GM18951 (cell line): ENCODE measurements around the gene SH3GL3.

ENCODE experiments used
- POLR2A ChIP-seq: IDR thresholded peaks from 4 replicates; pipeline ENCODE4 v1.6.1; 2011; ENCODE audit warnings: mild to moderate bottlenecking; ENCODE audit not compliant: insufficient read length, insufficient read depth; ENCODE audit errors: extremely low read depth
- in situ Hi-C: fragments of 300-500 bp; cut with MboI; formaldehyde crosslinking; loops from one replicate; pipeline ENCODE4 v1.12.0; 2022; ENCODE audit warnings: low sequenced_read_pairs, mixed read lengths, inconsistent platforms; ENCODE audit not compliant: unreplicated experiment

Gene SH3GL3

GRCh38 chr15:83592370-83593040, 145.4 kb downstream of the SH3GL3 start:
- no peak for TF ChIP-seq POLR2A
- in situ Hi-C loops = no loop called here

DNA sequence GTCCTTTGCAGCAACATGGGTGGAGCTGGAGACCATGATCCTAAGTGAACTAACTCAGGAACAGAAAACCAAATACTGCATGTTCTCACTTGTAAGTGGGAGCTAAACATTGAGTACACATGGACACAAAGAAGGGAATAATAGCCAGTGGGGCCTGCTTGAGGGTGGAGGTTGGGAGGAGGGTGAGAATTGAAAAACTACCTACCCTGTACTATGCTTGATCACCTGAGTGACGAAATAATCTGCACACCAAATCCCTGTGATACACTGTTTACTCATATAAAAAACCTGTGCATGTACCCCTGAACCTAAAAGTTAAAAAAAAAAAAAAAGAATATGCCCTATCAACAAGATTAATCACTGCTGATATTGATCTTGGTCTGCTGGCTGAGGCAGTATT, 148.1 kb downstream of the SH3GL3 start:
- in situ Hi-C loops = no loop called here
- TF ChIP-seq POLR2A = no peak

DNA sequence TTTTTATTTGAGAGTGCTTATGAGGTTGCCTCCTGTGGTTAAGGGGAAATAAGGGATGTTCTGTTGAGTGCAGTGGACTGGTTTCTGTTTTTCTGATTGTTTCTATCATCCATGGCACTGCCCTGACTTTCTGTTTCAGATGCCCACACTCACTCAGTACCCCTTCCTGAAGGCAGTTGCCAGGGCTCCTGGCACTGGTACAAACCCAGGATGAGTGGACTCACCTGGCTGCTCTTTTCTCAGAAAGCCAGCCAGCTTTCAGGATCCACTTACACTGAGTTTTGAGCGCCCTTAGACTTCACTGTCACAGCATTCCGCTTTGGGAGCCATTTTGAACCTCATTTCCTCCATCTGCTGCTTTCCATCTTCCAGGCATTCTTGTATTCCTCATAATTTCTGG, 150.9 kb downstream of the SH3GL3 start:
- in situ Hi-C loops = no loop called here
- TF ChIP-seq POLR2A = no peak

- in situ Hi-C loops = no loop called here
- TF ChIP-seq POLR2A = no peak
Measured at GRCh38 chr15:83602021-83602420, 154.9 kb downstream of the SH3GL3 start.

- no peak for TF ChIP-seq POLR2A
- in situ Hi-C loops = no loop called here
Measured at GRCh38 chr15:83604549-83604948, 157.4 kb downstream of the SH3GL3 start.

GRCh38 chr15:83605111-83605945, 158.2 kb downstream of the SH3GL3 start:
- TF ChIP-seq POLR2A = no peak
- in situ Hi-C loops = no loop called here

- in situ Hi-C loops = no loop called here
- TF ChIP-seq POLR2A = no peak
Measured at GRCh38 chr15:83610132-83610531, 163.0 kb downstream of the SH3GL3 start.

- in situ Hi-C loops = no loop called here
- TF ChIP-seq POLR2A = no peak
Measured at GRCh38 chr15:83610901-83611685, 164.0 kb downstream of the SH3GL3 start.

GRCh38 chr15:83612226-83612625, 165.1 kb downstream of the SH3GL3 start:
- no peak for TF ChIP-seq POLR2A
- in situ Hi-C loops = no loop called here

- in situ Hi-C loops = no loop called here
- TF ChIP-seq POLR2A = no peak
Measured at GRCh38 chr15:83612898-83613635, 165.9 kb downstream of the SH3GL3 start.

GRCh38 chr15:83613714-83614113, 166.6 kb downstream of the SH3GL3 start:
- in situ Hi-C loops = no loop called here

GRCh38 chr15:83616840-83617239, 169.7 kb downstream of the SH3GL3 start:
- no peak for TF ChIP-seq POLR2A
- in situ Hi-C loops = no loop called here

More at GRCh38 chr15:83613714-83614113, 166.6 kb downstream of the SH3GL3 start:
- no peak for TF ChIP-seq POLR2A
